Cardiac septum (tissue), 1 donor: ENCODE data around the gene ANKRD44. TPM values are rescaled to one million over a fixed set of nuclear protein-coding genes. Genes with fewer than 3 reads are reported as not detected.

Experiments used
- DNase-seq: peaks from one replicate; pipeline ENCODE4 v3.0.0-alpha.2; 2020; ENCODE audit warnings: low spot score
- intact Hi-C: fragments of 100-400 bp; cut with DNase I; formaldehyde crosslinking; loops from one replicate; pipeline ENCODE4 v1.14.0; 2022
- total RNA-seq: library from RNA; stranded (reverse); fragmentation: NEBNext Ultra II Directional; extraction: Animal tissue kit (Norgen Biotek cat#: 25700); gene quantifications from one replicate; pipeline ENCODE4 v1.2.1, GENCODE V29; 2021
- donor health status: DM: no; HTN: no; CAD: no.

The ANKRD44 gene
- total RNA-seq, 1 donor from 2014 or later, result 6.4 TPM

DNA sequence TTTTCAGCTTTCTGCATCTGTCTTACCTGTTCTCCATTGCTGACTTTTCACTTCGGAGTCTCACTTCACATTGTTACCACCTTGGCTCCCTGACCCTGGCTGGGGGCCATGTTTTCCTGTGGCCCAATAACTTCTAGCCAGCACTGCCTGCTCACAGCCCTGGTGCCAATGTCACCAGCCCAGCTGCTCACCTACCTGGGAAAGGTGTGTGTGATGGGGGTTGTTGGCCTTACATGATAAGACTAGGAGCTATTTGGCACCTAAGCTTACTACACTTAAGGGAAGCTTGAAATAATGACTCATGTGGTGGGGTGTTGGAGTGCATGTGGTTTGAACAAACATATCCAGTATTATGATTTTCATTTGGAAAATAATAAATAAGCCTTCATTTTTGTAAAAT is 346.6 kb downstream of the ANKRD44 start:
- no peak for DNase-seq
- intact Hi-C loops, result no loop called here

GRCh38 chr2:196963043-196963442 is 347.5 kb downstream of the ANKRD44 start:
- intact Hi-C loops, result no loop called here
- DNase-seq, result no peak

GRCh38 chr2:196962325-196962724 is 348.3 kb downstream of the ANKRD44 start:
- intact Hi-C loops, result no loop called here
- no peak for DNase-seq

GRCh38 chr2:196961889-196962288 is 348.7 kb downstream of the ANKRD44 start:
- intact Hi-C loops, result no loop called here
- DNase-seq, result no peak

DNA sequence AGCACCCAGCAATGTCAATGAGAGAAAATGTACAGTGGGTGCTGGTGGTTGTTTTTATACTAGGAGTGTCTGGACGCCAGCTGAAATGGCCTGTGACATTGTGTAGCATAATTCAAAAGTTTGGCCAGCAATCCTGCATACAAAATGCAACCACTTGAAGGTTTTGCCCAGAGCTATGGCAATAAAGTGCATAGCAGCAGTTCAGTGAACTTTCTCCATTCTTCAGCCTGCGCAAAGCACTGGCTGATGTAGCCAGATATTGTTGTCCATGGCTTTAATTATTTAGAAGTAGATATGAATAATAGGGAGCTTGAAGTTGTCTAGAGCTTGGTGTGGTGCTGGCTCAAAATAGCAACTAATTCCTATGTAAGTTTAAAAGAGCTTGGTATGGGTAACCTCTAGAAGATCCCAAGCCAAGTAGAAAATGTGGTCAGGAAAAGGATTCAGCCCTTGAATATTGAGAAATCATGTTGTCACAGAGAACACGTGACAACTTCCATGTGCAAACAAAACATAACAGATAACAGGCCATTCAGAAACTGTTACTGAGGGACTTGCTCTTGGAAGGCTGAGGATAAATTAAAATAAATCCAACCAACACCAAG is 350.7 kb downstream of the ANKRD44 start:
- no peak for DNase-seq
- intact Hi-C loops, result no loop called here

DNA sequence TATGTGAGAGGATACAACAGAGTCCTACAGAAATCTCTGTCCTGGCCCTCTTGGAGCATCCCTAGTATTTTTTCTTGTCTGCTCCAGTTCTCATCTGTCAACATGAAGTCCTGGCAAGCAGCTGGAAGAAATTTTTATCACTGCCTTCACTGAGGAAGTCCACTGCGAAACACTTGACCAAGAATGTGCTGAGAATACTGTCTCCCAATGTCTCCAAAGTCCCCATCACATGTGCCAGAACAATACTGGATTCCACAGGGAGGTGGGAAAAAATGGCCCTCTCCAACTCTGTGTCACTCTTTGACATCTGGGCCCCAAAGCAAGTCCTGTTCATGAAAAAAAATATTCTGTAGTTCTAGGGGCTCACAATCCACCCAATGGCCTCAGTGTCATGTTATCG is 351.3 kb downstream of the ANKRD44 start:
- intact Hi-C loops, result no loop called here
- no peak for DNase-seq

DNA sequence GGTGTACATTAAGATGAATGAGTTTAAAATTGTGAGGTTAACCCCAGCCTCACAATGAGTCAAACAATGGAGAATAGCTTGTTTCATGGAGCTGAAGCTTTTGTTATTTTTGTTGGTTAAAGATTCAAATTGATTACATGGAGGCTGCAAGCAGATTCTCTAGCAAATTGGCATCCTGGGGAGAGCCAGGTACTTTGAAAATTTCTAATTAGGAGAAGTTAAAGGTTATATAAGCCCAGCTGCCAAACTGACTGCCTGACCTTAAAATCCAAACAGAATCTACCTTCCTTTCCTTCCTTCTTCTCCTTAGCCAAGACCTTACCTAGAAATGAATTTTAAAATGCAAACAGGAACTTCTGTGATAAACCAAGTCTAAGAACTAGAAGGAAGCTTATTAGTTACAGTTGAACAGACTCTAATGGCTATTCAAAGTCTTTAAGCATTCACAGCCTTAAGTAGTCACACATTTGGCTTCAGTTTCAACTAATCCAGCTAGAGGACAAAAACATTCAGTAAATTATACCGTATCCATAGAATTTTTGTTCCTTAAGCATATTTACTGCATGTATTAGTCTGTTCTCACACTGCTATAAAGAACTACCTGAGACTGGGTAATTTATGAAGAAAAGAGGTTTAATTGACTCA is 352.6 kb downstream of the ANKRD44 start:
- no peak for DNase-seq
- intact Hi-C loops, result no loop called here

DNA sequence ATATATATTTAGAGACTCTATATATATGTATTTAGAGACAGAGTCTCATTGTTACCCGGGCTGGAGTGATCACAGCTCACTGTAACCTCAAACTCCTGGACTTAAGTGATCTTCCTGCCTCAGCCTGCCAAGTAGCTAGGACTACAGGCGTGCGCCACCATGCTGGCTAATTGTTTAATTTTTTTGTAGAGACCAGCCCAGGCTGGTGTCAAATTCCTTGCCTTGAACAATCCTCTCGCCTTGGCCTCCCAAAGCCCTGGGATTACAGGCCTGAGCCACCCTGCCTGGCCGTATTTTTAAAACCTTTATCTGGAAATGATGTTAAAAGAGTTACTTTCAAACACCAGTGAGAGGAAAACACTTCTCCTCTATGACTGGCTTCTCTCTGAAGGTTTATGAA is 353.1 kb downstream of the ANKRD44 start:
- no peak for DNase-seq
- intact Hi-C loops, result no loop called here

GRCh38 chr2:196956069-196956468 is 354.5 kb downstream of the ANKRD44 start:
- intact Hi-C loops, result no loop called here

GRCh38 chr2:196955036-196955435 is 355.5 kb downstream of the ANKRD44 start:
- DNase-seq, result no peak

More at GRCh38 chr2:196956069-196956468, 354.5 kb downstream of the ANKRD44 start:
- DNase-seq, result no peak

DNA sequence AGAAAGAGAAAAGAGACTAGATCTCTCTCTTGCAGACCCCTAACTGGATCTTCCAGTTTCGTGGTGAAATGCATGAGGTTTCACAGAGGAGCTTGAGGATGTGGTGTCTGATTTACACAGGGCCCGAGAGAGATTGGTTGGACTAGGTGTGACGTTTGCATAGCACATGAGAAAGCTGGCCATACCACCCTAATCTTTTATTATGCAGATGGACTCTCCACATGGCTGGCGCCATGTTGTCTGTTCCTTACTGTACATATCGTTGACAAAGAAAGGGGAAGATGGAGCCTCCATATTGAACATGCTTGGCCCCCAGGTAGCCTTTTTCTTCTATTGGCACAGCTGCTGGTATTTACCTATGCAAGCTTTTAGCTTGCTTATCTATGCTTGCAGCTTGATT is 356.6 kb downstream of the ANKRD44 start:
- no peak for DNase-seq
- intact Hi-C loops, result no loop called here

More at GRCh38 chr2:196955036-196955435, 355.5 kb downstream of the ANKRD44 start:
- intact Hi-C loops, result no loop called here

- DNase-seq, result no peak
- intact Hi-C loops, result no loop called here
Observed at GRCh38 chr2:196952936-196953335, 357.6 kb downstream of the ANKRD44 start.

- intact Hi-C loops, result no loop called here
- no peak for DNase-seq
Observed at GRCh38 chr2:196951973-196952372, 358.6 kb downstream of the ANKRD44 start.

DNA sequence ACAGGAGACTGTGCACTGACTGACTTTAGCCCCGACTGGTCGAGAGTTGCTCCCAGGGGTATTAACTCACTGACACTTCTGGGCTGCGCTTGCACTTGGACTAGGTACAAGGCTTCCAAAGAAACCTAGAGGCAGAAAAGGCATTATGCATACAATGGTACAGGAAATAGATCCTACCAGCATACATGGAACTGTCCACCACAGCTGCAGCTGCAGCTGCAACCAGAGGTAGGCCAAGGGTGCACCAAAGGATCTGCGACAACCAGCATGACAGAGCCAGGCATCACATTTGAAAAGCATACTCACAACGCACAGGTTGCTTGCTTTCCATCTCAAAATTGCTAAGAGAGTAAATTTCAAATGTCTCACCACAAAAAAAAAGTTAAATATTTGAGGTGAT is 361.5 kb downstream of the ANKRD44 start:
- intact Hi-C loops, result loop anchor here (10.0 kb wide), 1 partner anchor 74 kb away; no protein-coding TSS in a partner anchor
- no peak for DNase-seq

DNA sequence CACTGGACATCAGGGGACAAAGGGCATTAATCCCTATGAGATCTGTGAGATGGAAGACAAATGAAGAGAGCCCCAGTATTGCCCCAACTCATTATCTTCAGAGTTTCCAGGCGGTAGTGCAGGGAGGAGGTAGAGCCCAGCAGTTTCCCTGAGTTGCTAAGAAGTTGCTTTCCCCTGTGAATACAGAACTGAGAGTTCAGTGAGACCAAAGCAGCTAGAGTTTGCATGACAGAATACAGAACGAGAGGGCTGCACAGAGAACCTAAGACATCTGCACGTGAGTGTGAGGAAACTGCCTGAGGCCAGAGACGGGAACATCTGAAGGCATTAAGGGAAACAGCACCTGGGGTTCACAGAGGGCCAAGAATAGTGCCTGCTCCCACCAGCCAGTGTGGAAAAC is 366.0 kb downstream of the ANKRD44 start:
- intact Hi-C loops, result loop anchor here (10.0 kb wide), 1 partner anchor 70 kb away; no protein-coding TSS in a partner anchor
- no peak for DNase-seq

DNA sequence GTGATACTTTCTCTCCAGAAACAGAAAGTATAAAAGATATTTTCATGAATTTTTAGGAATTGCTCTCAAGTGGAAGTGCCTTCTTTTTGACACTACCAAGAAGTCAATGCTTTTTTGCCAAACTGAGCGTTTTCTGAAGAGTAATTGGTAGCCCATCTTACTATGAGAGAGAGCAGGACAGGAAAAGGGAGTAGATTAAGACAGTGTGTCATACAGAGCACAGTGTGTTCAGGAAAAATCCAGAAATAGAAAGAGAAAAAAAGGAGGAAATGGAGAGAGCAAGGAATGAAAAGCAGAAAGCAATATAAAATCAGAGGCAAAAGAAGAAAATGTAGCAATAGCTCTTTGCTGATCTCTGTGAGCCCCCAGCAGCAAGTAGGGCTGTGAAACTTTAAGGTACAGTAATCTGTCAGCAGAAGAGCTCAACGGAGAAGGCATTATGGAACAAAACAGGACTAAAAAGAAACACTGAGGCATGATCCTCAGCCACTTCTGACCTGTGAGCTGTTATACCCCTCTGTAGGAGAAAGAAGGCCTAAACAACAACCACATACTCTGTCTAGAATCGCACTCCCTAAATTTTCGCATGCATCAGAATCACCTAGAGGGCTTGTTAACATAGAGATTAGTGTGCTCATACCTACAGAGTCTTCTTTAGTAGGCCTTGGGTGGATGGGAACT is 369.0 kb downstream of the ANKRD44 start:
- no peak for DNase-seq
- intact Hi-C loops, result loop anchor here (10.0 kb wide), 1 partner anchor 67 kb away; no protein-coding TSS in a partner anchor

GRCh38 chr2:196939371-196939770 is 371.2 kb downstream of the ANKRD44 start:
- intact Hi-C loops, result no loop called here
- DNase-seq, result no peak
